Lower lobe of right lung (tissue), 2 donors: ENCODE results near the gene KNSTRN. TPM values are rescaled to one million over a fixed set of nuclear protein-coding genes. Genes with fewer than 3 reads are reported as not detected.
A peak's percentile ranks its signal among the peaks of the same experiment; 100 is the strongest.

Experiments
- ATAC-seq, 2 donors: fragments of 200-7000 bp; cut with Tn5 transposase; one replicate each; pipeline ENCODE4 v1.9.1; 2020 to 2022; ENCODE audit warnings: mild to moderate bottlenecking in 2 of 2, moderate library complexity in 2 of 2
- DNase-seq: peaks from one replicate; pipeline ENCODE4 v3.0.0-alpha.2; 2020
- H3K27ac ChIP-seq: fragments of 200-600 bp; one replicate; pipeline ENCODE4 v1.8.0; 2022
- H3K27me3 ChIP-seq: fragments of 200-600 bp; one replicate; pipeline ENCODE4 v1.8.0; 2022; ENCODE audit warnings: low read depth
- H3K36me3 ChIP-seq: fragments of 200-600 bp; one replicate; pipeline ENCODE4 v1.8.0; 2022; ENCODE audit warnings: mild to moderate bottlenecking
- H3K4me1 ChIP-seq: fragments of 200-600 bp; one replicate; pipeline ENCODE4 v1.8.0; 2022
- H3K4me3 ChIP-seq: fragments of 200-600 bp; one replicate; pipeline ENCODE4 v1.8.0; 2022; ENCODE audit warnings: mild to moderate bottlenecking
- H3K9me3 ChIP-seq: fragments of 200-600 bp; one replicate; pipeline ENCODE4 v1.8.0; 2022
- intact Hi-C: fragments of 100-400 bp; cut with DNase I; formaldehyde crosslinking; loops from one replicate; pipeline ENCODE4 v1.11.0; 2022
- total RNA-seq: library from RNA; stranded (reverse); fragmentation: NEBNext Ultra II Directional; extraction: Animal tissue kit (Norgen Biotek cat#: 25700); gene quantifications from one replicate; pipeline ENCODE4 v1.2.1, GENCODE V29; 2021
- TF ChIP-seq, protein P1 (sequence below): fragments of 200-600 bp; IDR thresholded peaks from one replicate; pipeline ENCODE4 v1.8.0; 2022; ENCODE audit warnings: antibody characterized with exemption, mild to moderate bottlenecking
- donor health status: DM: no; HTN: yes; CAD: no; lungs with severe emphysema.

KNSTRN gene
- total RNA-seq, 1 donor from 2014 or later, result 20.1 TPM

DNA sequence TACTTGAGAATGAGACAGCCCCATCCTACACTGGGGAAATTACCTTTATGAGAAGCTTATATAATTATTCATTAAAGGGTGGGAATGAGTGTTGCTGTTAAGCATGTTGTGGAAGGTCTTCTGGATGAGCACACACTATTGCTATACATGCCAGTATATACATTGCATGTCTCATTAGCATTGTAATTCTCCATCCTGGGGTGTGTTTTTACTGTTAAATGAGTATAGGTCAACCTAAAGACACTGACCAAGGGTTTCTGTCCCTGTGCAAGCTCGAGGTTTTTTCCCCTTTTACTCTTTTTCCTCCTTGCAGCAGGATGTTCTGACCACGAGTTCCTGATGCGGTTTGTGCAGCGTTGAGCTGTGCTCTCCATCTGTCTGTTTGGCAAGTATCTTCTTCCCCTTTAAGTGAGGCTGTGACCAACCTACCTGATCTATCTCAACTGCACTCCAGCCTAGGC is 15.9 kb downstream of the KNSTRN start:
- ATAC-seq (peak; percentile 74 to 84), DNase-seq (peak; percentile 58)
- TF ChIP-seq, protein P1, sequence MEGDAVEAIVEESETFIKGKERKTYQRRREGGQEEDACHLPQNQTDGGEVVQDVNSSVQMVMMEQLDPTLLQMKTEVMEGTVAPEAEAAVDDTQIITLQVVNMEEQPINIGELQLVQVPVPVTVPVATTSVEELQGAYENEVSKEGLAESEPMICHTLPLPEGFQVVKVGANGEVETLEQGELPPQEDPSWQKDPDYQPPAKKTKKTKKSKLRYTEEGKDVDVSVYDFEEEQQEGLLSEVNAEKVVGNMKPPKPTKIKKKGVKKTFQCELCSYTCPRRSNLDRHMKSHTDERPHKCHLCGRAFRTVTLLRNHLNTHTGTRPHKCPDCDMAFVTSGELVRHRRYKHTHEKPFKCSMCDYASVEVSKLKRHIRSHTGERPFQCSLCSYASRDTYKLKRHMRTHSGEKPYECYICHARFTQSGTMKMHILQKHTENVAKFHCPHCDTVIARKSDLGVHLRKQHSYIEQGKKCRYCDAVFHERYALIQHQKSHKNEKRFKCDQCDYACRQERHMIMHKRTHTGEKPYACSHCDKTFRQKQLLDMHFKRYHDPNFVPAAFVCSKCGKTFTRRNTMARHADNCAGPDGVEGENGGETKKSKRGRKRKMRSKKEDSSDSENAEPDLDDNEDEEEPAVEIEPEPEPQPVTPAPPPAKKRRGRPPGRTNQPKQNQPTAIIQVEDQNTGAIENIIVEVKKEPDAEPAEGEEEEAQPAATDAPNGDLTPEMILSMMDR, result no peak
- H3K4me1 ChIP-seq, result peaks cover 6% of the 10 kb centered on the region
- intact Hi-C loops, result no loop called here
- H3K27ac ChIP-seq, result peak overlapping the region; percentile 1
- H3K27me3 ChIP-seq, result no peaks in the 10 kb centered on the region
- no peaks in the 10 kb centered on the region for H3K9me3 ChIP-seq
- peaks cover 4% of the 10 kb centered on the region for H3K36me3 ChIP-seq
- no peak overlapping the region for H3K4me3 ChIP-seq

DNA sequence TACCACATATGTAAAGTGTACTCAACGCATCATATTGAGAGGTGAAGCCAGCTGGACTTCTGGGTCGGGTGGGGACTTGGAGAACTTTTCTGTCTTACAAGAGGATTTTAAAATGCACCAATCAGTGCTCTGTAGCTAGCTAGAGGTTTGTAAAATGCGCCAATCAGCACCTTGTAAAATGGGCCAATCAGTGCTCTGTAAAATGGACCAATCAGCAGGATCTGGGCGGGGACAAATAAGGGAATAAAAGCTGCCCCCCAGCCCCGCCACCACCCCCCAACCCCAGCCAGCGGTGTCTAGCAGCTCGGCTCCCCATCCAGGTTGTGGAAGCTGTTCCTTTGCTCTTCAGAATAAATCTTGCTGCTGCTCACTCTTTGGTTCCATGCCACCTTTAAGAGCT is 16.8 kb downstream of the KNSTRN start:
- ATAC-seq, result no peak
- no peaks in the 10 kb centered on the region for H3K27me3 ChIP-seq
- no peaks in the 10 kb centered on the region for H3K36me3 ChIP-seq
- H3K4me3 ChIP-seq, result no peak overlapping the region
- no peak for DNase-seq
- intact Hi-C loops, result no loop called here
- TF ChIP-seq, protein P1, result no peak
- no peak overlapping the region for H3K27ac ChIP-seq
- H3K9me3 ChIP-seq, result no peaks in the 10 kb centered on the region
- peaks cover 6% of the 10 kb centered on the region for H3K4me1 ChIP-seq

DNA sequence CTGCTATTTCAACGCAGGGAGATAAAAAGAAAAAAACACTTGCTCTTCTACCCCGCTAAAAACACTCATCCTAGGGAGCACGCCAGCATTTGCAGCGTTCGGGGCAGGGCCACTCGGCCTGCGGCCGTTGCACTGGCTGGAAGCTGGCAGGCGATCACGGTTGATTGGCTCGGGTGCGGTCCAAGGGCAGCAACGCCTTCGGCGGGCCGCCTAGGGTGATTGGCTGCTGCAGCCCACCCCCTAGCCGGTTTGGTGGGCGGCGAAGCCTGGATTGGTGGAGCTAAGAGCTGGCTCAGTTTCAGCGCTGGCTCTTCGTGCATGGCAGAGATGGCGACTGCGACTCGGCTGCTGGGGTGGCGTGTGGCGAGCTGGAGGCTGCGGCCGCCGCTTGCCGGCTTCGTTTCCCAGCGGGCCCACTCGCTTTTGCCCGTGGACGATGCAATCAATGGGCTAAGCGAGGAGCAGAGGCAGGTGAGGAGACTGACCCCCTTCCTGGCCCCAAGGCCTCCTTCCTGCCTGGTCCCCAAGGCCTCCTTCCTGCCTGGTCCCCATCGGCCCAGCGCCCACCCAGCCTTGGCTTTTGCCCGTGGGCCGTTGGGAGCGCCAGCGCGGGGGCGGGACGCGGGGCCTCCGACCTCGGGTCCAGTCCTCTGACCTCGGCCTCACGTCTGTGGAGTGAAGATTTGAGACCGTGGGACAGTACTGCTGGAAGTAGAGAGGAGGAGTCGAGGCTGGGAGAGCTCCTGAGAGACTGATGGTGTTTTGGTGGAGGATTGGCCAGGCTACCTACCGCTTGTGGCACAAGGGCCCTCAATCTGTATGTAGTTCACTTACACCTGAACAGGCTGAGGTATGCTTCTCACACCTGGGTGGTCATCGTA is 23.2 kb downstream of the KNSTRN start, which contains the start of gene IVD:
Gene IVD, plus strand, starts transcription at position 295 of the 881 bp plus-strand sequence. Its CDS starts 33 bp downstream, at position 328.
- H3K4me3 ChIP-seq, result peak within 1 kb of the TSS; percentile 83
- H3K9me3 ChIP-seq, result no peaks in the 10 kb centered on the region
- ATAC-seq, result peak; percentile 100
- H3K4me1 ChIP-seq, result peaks cover 22% of the 10 kb centered on the region
- intact Hi-C loops, result no loop called here
- DNase-seq, result peak; percentile 96
- TF ChIP-seq, protein P1, result no peak
- H3K27me3 ChIP-seq, result no peaks in the 10 kb centered on the region
- H3K36me3 ChIP-seq, result peaks cover 30% of the 10 kb centered on the region
- H3K27ac ChIP-seq, result peak within 1 kb of the TSS; percentile 76

DNA sequence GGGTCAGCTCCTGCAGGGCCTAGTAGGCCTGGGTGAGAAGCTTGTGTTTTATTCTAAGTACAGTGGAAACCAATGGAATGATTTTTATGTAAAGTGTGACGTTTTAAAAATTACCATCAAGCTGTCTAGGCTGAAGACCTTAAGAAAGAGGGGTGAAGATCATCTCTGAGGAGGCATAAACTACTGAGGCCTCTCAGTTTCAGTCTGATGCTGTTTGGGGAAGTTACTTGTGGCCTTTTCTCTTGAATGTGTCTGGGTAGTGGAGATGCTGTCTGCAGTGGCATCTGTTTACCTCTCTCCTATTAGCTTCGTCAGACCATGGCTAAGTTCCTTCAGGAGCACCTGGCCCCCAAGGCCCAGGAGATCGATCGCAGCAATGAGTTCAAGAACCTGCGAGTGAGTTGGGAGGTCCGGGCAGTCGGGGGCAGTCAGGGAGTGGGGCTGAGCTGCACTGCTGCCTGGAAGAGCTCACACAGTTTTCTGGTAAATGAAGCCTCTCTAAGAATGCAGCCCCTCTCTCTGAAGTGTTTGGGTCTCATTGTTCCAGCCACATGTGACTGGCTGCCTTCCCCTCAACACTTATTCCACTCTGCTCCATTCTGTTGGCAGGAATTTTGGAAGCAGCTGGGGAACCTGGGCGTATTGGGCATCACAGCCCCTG is 24.9 kb downstream of the KNSTRN start:
- Histone ChIP-seq H3K27me3 (no peaks in the 10 kb centered on the region), H3K4me3 (no peak overlapping the region), H3K9me3 (no peaks in the 10 kb centered on the region), H3K36me3 (peaks cover 48% of the 10 kb centered on the region), H3K27ac (no peak overlapping the region), H3K4me1 (peaks cover 22% of the 10 kb centered on the region)
- DNase-seq (no peak), ATAC-seq (no peak)
- intact Hi-C loops, result no loop called here
- TF ChIP-seq, protein P1, result no peak

DNA sequence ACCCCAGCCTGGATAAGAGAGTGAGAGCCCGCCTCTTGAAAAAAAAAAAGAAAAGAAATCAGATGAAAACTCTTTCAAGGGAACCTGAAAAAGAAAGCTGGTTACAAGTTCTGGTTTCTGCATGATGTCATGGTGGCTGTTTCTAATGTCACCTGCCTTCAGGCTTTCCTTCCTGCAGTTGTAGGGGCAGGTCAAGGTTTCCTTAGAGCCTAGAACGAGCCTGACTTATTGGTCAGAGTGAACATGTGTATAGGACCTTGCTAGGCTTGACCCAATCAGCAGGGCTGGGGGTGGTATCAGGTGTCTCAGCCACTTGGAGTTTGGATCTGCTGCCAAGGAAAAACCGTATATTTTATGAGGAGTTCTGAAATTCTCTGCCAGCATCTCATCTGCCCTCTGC is 26.8 kb downstream of the KNSTRN start:
- no peak overlapping the region for H3K4me3 ChIP-seq
- TF ChIP-seq, protein P1, result no peak
- no peak overlapping the region for H3K27ac ChIP-seq
- ATAC-seq (no peak), DNase-seq (no peak)
- intact Hi-C loops, result no loop called here
- H3K27me3 ChIP-seq, result no peaks in the 10 kb centered on the region
- peaks cover 22% of the 10 kb centered on the region for H3K4me1 ChIP-seq
- H3K9me3 ChIP-seq, result no peaks in the 10 kb centered on the region
- peaks cover 67% of the 10 kb centered on the region for H3K36me3 ChIP-seq
